Parathyroid adenoma (tissue), 2 donors: ENCODE results near the gene ANKRD63.

Experiments used
- H2AFZ ChIP-seq: fragments of 300-600 bp; sonication (generic); one replicate; pipeline ENCODE4 v1.7.0; 2017; ENCODE audit warnings: antibody characterized with exemption, mild to moderate bottlenecking
- H3K27ac ChIP-seq: fragments of 300-600 bp; sonication (generic); one replicate; pipeline ENCODE4 v1.7.0; 2017
- H3K27me3 ChIP-seq: fragments of 300-600 bp; sonication (generic); one replicate; pipeline ENCODE4 v1.7.0; 2017; ENCODE audit warnings: low read length; ENCODE audit not compliant: control insufficient read depth, insufficient read depth
- H3K36me3 ChIP-seq: fragments of 300-600 bp; sonication (generic); one replicate; pipeline ENCODE4 v1.7.0; 2017; ENCODE audit warnings: low read length; ENCODE audit not compliant: control insufficient read depth, insufficient read depth
- H3K4me1 ChIP-seq: fragments of 300-600 bp; sonication (generic); one replicate; pipeline ENCODE4 v1.7.0; 2017; ENCODE audit warnings: control low read depth
- H3K4me2 ChIP-seq: fragments of 300-600 bp; sonication (generic); one replicate; pipeline ENCODE4 v1.7.0; 2017; ENCODE audit warnings: low read length
- H3K4me3 ChIP-seq: fragments of 300-600 bp; sonication (generic); one replicate; pipeline ENCODE4 v1.7.0; 2017; ENCODE audit warnings: low read depth, low read length
- H3K79me2 ChIP-seq: fragments of 300-600 bp; sonication (generic); one replicate; pipeline ENCODE4 v1.7.0; 2017; ENCODE audit warnings: control low read depth
- H3K9ac ChIP-seq: fragments of 300-600 bp; sonication (generic); one replicate; pipeline ENCODE4 v1.7.0; 2017; ENCODE audit warnings: mild to moderate bottlenecking
- H3K9me3 ChIP-seq: fragments of 300-600 bp; sonication (generic); one replicate; pipeline ENCODE4 v1.7.0; 2017; ENCODE audit warnings: low read length; ENCODE audit not compliant: control insufficient read depth
- TF ChIP-seq, protein P1 (sequence below): fragments of 300-600 bp; sonication (generic); IDR thresholded peaks from one replicate; pipeline ENCODE4 v1.7.0; 2017; ENCODE audit warnings: antibody characterized with exemption, mild to moderate bottlenecking
- donor health status: primary hyperparathyroidism.

The ANKRD63 gene

DNA sequence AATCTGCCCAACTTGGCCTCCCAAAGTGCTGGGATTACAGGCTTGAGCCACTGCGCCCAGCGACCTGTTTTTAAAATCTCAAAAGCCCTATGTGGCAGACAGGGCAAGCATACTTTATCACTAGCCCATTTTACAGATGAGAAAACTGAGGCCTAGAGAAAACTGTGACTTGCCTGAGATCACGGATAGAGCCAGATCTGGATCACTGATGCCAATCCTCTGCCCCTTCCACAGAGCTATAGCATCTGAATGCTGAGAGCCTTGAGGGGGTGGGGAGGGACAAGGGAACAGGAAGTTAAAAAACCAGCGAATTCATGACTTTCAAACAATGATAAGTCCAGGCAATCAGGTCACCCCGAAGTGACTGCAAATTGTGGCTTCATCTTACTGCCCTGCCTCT lies 7.3 kb downstream of the ANKRD63 start:
- no peaks in the 10 kb centered on the region for H3K36me3 ChIP-seq
- TF ChIP-seq, protein P1, sequence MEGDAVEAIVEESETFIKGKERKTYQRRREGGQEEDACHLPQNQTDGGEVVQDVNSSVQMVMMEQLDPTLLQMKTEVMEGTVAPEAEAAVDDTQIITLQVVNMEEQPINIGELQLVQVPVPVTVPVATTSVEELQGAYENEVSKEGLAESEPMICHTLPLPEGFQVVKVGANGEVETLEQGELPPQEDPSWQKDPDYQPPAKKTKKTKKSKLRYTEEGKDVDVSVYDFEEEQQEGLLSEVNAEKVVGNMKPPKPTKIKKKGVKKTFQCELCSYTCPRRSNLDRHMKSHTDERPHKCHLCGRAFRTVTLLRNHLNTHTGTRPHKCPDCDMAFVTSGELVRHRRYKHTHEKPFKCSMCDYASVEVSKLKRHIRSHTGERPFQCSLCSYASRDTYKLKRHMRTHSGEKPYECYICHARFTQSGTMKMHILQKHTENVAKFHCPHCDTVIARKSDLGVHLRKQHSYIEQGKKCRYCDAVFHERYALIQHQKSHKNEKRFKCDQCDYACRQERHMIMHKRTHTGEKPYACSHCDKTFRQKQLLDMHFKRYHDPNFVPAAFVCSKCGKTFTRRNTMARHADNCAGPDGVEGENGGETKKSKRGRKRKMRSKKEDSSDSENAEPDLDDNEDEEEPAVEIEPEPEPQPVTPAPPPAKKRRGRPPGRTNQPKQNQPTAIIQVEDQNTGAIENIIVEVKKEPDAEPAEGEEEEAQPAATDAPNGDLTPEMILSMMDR = no peak
- H3K4me2 ChIP-seq = no peak overlapping the region
- no peaks in the 10 kb centered on the region for H3K9me3 ChIP-seq
- H3K27ac ChIP-seq = no peak overlapping the region
- no peak overlapping the region for H3K9ac ChIP-seq
- H3K4me1 ChIP-seq = no peaks in the 10 kb centered on the region
- H2AFZ ChIP-seq = no peak overlapping the region
- H3K4me3 ChIP-seq = no peak overlapping the region
- H3K79me2 ChIP-seq = no peaks in the 10 kb centered on the region
- no peaks in the 10 kb centered on the region for H3K27me3 ChIP-seq

DNA sequence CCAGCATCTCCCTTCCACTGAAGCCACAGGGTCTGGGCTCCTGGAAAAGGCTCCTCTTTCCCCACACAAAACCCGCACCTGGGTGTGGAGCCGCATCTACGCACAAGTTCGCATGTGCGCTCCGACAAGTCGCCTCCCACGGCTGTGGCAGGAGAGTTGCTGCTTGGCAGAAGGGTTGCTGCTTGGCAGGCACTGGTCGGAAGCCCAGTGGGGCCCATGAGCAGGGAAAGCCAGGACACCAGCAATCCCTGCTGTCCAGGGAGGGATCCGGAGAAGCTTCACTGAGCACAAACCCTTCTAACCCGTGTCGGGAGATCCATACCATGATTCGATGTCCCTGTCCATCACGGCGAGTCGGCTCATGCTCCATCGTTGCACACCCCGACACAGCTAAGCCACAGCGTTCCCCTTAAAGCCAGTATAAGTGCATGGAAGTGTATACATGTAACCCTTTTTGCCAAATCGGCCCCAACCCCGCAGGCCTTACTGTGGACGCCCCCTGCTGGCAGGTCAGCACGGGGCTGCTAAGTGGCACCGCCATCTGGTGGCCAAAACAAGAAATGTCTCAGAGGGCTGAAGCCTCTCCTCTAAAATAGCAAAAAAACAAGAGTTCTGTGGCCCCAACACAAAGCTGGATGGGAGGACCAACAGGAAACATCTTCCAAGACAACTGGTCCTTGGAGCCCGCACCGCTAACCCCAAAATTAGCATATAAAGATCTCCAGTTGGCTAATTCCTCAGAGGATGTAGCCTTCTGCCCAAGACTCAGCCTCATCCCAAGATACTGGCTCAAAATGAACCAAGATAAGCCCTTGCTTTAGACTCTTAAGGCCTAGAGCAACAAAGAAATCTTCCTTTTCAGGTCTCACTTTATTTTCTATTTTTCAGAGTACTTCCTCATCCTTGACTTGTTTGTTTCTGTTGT lies 8.3 kb downstream of the ANKRD63 start:
- Histone ChIP-seq H3K4me3 (no peak overlapping the region), H2AFZ (no peak overlapping the region), H3K79me2 (no peaks in the 10 kb centered on the region), H3K9ac (no peak overlapping the region), H3K9me3 (no peaks in the 10 kb centered on the region), H3K27me3 (no peaks in the 10 kb centered on the region), H3K27ac (no peak overlapping the region), H3K4me2 (no peak overlapping the region), H3K36me3 (no peaks in the 10 kb centered on the region), H3K4me1 (no peaks in the 10 kb centered on the region)
- TF ChIP-seq, protein P1 = peak; percentile 99

DNA sequence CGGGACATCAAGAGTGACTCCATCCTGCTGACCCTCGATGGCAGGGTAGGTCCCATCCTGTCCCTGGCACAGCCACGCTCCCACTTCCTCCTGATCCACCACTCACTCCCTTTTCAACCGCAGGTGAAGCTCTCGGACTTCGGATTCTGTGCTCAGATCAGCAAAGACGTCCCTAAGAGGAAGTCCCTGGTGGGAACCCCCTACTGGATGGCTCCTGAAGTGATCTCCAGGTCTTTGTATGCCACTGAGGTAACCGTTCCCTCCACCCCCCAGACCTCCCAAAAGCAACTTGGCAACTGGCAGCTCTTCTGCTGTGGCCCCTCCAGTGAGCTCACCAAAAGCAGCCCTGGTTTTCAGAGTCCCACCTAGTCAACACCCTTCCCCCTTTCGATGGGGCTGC lies 9.4 kb downstream of the ANKRD63 start:
- Histone ChIP-seq H3K27me3 (no peaks in the 10 kb centered on the region), H3K27ac (no peak overlapping the region), H3K4me3 (no peak overlapping the region), H3K79me2 (no peaks in the 10 kb centered on the region), H3K4me2 (no peak overlapping the region), H3K9ac (no peak overlapping the region), H3K4me1 (no peaks in the 10 kb centered on the region), H3K9me3 (no peaks in the 10 kb centered on the region), H3K36me3 (no peaks in the 10 kb centered on the region), H2AFZ (no peak overlapping the region)
- TF ChIP-seq, protein P1 = no peak

GRCh38 chr15:40272485-40273056 lies 10.3 kb downstream of the ANKRD63 start:
- H3K27ac ChIP-seq = no peak overlapping the region
- H3K36me3 ChIP-seq = no peaks in the 10 kb centered on the region
- H3K9me3 ChIP-seq = no peaks in the 10 kb centered on the region
- TF ChIP-seq, protein P1 = peak; percentile 12
- no peak overlapping the region for H3K9ac ChIP-seq
- no peaks in the 10 kb centered on the region for H3K4me1 ChIP-seq
- H3K27me3 ChIP-seq = no peaks in the 10 kb centered on the region
- no peak overlapping the region for H3K4me3 ChIP-seq
- H3K4me2 ChIP-seq = no peak overlapping the region
- H3K79me2 ChIP-seq = no peaks in the 10 kb centered on the region
- H2AFZ ChIP-seq = no peak overlapping the region
